Measurements from ENCODE around the gene RAB36.

DNA sequence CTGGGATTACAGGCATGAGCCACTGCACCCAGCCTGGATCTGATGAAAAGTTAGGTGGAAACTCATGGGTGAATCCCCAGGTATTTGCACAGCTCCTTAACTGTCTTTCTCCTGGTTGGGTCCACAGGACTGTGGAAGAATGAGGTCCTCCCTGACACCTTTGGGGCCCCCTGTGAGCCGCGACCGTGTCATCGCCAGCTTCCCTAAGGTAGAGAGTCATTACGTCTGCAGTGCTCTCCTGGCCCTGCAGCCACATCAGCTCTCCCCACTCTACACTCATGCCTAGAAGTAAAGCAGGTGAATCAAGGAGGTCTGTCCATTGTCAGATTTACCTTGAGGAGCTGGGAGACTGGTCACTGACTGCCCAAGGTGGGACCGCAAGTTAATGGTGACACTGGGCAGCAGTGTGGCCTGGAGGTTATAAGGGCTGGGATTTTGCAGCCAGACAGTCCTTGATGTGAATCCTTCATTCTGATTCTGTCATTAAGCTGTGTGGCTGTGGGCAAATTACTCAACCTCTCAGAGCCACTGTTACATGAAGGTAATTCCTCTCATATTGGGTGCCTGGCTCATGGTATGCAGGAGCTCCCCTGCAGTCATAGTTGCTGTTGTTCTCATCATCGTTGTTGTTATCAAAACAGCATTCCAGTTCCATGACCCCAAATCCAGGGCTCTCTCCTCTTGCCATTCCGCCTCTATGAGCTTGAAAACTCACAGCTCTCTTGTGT, 1.4 kb downstream of the RAB36 start:
- TF ChIP-seq, protein P1, sequence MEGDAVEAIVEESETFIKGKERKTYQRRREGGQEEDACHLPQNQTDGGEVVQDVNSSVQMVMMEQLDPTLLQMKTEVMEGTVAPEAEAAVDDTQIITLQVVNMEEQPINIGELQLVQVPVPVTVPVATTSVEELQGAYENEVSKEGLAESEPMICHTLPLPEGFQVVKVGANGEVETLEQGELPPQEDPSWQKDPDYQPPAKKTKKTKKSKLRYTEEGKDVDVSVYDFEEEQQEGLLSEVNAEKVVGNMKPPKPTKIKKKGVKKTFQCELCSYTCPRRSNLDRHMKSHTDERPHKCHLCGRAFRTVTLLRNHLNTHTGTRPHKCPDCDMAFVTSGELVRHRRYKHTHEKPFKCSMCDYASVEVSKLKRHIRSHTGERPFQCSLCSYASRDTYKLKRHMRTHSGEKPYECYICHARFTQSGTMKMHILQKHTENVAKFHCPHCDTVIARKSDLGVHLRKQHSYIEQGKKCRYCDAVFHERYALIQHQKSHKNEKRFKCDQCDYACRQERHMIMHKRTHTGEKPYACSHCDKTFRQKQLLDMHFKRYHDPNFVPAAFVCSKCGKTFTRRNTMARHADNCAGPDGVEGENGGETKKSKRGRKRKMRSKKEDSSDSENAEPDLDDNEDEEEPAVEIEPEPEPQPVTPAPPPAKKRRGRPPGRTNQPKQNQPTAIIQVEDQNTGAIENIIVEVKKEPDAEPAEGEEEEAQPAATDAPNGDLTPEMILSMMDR (IDR thresholded peaks at IDR 0.05; ENCODE audit: borderline replicate concordance, extremely low read depth, low read length, poor library complexity, severe bottlenecking): no peak
- no peak for TF ChIP-seq EZH2 (IDR thresholded peaks at IDR 0.05; ENCODE audit: borderline replicate concordance, low read depth, low read length, severe bottlenecking)
